ENCODE results near the gene FN1. TPM values are rescaled to one million over a fixed set of nuclear protein-coding genes. Genes with fewer than 3 reads are reported as not detected.

FN1 gene
- total and polyA plus RNA-seq, 2 donors (not counting 1 experiment from before 2014, with no cell fraction given) = 3,629 to 5,906 TPM

- Histone ChIP-seq H3K9ac (ENCODE audit: insufficient read depth, low read length) (no peak overlapping the region), H3K79me2 (ENCODE audit: control insufficient read depth, insufficient read depth, low read length) (peaks cover 44% of the 10 kb centered on the region), H4K20me1 (ENCODE audit: control insufficient read depth, extremely low read depth, insufficient read depth, low read length) (peaks cover 2% of the 10 kb centered on the region), H3K27ac (ENCODE audit: insufficient read depth, low read length) (no peak overlapping the region), H3K9me3 (ENCODE audit: control insufficient read depth, insufficient read depth, low read depth, low read length) (no peaks in the 10 kb centered on the region), H2AFZ (ENCODE audit: low read length) (no peak overlapping the region), H3K36me3 (ENCODE audit: control insufficient read depth, insufficient read depth, low read length) (peaks cover 34% of the 10 kb centered on the region), H3K4me3 (replicated peaks in 1 of 4; ENCODE audit: control extremely low read depth in 1 of 4, insufficient read depth in 1 of 4, low read depth in 3 of 4, low read length in 4 of 4) (peak overlapping the region in 1 of 4 experiments; percentile 30), H3K4me1 (ENCODE audit: control insufficient read depth, extremely low read depth, insufficient read depth, low read length) (peaks cover 9% of the 10 kb centered on the region), H3K4me2 (ENCODE audit: extremely low read depth, insufficient read depth, low read length) (no peak overlapping the region), H3K27me3 (ENCODE audit: control insufficient read depth, insufficient read depth, low read length) (no peaks in the 10 kb centered on the region)
- DNase-seq (ENCODE audit: low read depth in 2 of 2) = peak; percentile 27 to 54
- TF ChIP-seq CTCF (conservative IDR thresholded peaks at IDR 0.05 in 1 of 2, IDR thresholded peaks at IDR 0.05 in 1 of 2; ENCODE audit: low read depth in 1 of 2, low read length in 2 of 2) (no peak), EZH2 (IDR thresholded peaks at IDR 0.05; ENCODE audit: low read length, missing control alignments) (no peak)
These were observed 13.2 kb downstream of the FN1 start for GRCh38 chr2:215422676-215423075.

GRCh38 chr2:215421859-215422461, 13.9 kb downstream of the FN1 start:
- no peaks in the 10 kb centered on the region for H3K27me3 ChIP-seq (ENCODE audit: control insufficient read depth, insufficient read depth, low read length)
- H3K79me2 ChIP-seq (ENCODE audit: control insufficient read depth, insufficient read depth, low read length) = peaks cover 44% of the 10 kb centered on the region
- H3K36me3 ChIP-seq (ENCODE audit: control insufficient read depth, insufficient read depth, low read length) = peaks cover 37% of the 10 kb centered on the region
- peaks cover 9% of the 10 kb centered on the region for H3K4me1 ChIP-seq (ENCODE audit: control insufficient read depth, extremely low read depth, insufficient read depth, low read length)
- H3K4me3 ChIP-seq (replicated peaks in 1 of 4; ENCODE audit: control extremely low read depth in 1 of 4, insufficient read depth in 1 of 4, low read depth in 3 of 4, low read length in 4 of 4) = peak overlapping the region in 1 of 4 experiments; percentile 30
- H3K9ac ChIP-seq (ENCODE audit: insufficient read depth, low read length) = no peak overlapping the region
- H3K27ac ChIP-seq (ENCODE audit: insufficient read depth, low read length) = no peak overlapping the region
- H2AFZ ChIP-seq (ENCODE audit: low read length) = no peak overlapping the region
- no peak overlapping the region for H3K4me2 ChIP-seq (ENCODE audit: extremely low read depth, insufficient read depth, low read length)
- peak; percentile 56 to 69 for DNase-seq (ENCODE audit: low read depth in 2 of 2)
- no peaks in the 10 kb centered on the region for H3K9me3 ChIP-seq (ENCODE audit: control insufficient read depth, insufficient read depth, low read depth, low read length)
- no peak for TF ChIP-seq EZH2 (IDR thresholded peaks at IDR 0.05; ENCODE audit: low read length, missing control alignments)
- H4K20me1 ChIP-seq (ENCODE audit: control insufficient read depth, extremely low read depth, insufficient read depth, low read length) = peaks cover 2% of the 10 kb centered on the region

GRCh38 chr2:215420471-215420935, 15.4 kb downstream of the FN1 start:
- peak overlapping the region in 1 of 4 experiments; percentile 18 for H3K4me3 ChIP-seq (replicated peaks in 1 of 4; ENCODE audit: control extremely low read depth in 1 of 4, insufficient read depth in 1 of 4, low read depth in 3 of 4, low read length in 4 of 4)

More at GRCh38 chr2:215420471-215420935, 15.4 kb downstream of the FN1 start:
- Histone ChIP-seq H3K9me3 (ENCODE audit: control insufficient read depth, insufficient read depth, low read depth, low read length) (no peaks in the 10 kb centered on the region), H2AFZ (ENCODE audit: low read length) (no peak overlapping the region), H3K27me3 (ENCODE audit: control insufficient read depth, insufficient read depth, low read length) (no peaks in the 10 kb centered on the region), H3K36me3 (ENCODE audit: control insufficient read depth, insufficient read depth, low read length) (peaks cover 36% of the 10 kb centered on the region), H3K9ac (ENCODE audit: insufficient read depth, low read length) (no peak overlapping the region), H3K79me2 (ENCODE audit: control insufficient read depth, insufficient read depth, low read length) (peaks cover 48% of the 10 kb centered on the region), H4K20me1 (ENCODE audit: control insufficient read depth, extremely low read depth, insufficient read depth, low read length) (peaks cover 2% of the 10 kb centered on the region), H3K4me1 (ENCODE audit: control insufficient read depth, extremely low read depth, insufficient read depth, low read length) (peaks cover 9% of the 10 kb centered on the region), H3K4me2 (ENCODE audit: extremely low read depth, insufficient read depth, low read length) (no peak overlapping the region), H3K27ac (ENCODE audit: insufficient read depth, low read length) (no peak overlapping the region)
- TF ChIP-seq CTCF (conservative IDR thresholded peaks at IDR 0.05 in 1 of 2, IDR thresholded peaks at IDR 0.05 in 1 of 2; ENCODE audit: low read depth in 1 of 2, low read length in 2 of 2) = no peak
- TF ChIP-seq EZH2 (IDR thresholded peaks at IDR 0.05; ENCODE audit: low read length, missing control alignments) = no peak
- DNase-seq (ENCODE audit: low read depth in 2 of 2) = peak; percentile 52 to 53
